Neural cell (in vitro differentiated cells): Measurements from ENCODE around the gene S1PR5. TPM values are rescaled to one million over a fixed set of nuclear protein-coding genes. Genes with fewer than 3 reads are reported as not detected.
A peak's percentile ranks its signal among the peaks of the same experiment; 100 is the strongest.

ENCODE experiments used
- H2AFZ ChIP-seq: fragments of 200-600, 300-800 bp; sonication (generic), shearing (Covaris generic); 2 replicates; pipeline ENCODE4 v1.6.0; 2014; ENCODE audit warnings: low read depth, mild to moderate bottlenecking, antibody characterized with exemption, low read length, moderate library complexity
- H3F3A ChIP-seq: fragments of 200-600 bp; shearing (Covaris generic); 2 replicates; pipeline ENCODE4 v1.6.1; 2016; ENCODE audit warnings: mild to moderate bottlenecking, moderate library complexity, mixed read lengths, antibody characterized with exemption, low read length; ENCODE audit not compliant: insufficient read depth, poor library complexity, severe bottlenecking
- H3K27ac ChIP-seq: fragments of 200-600, 300-800 bp; sonication (generic), shearing (Covaris generic); 2 replicates; pipeline ENCODE4 v1.5.1; 2014; ENCODE audit warnings: mild to moderate bottlenecking, low read length, moderate library complexity
- H3K27me3 ChIP-seq: fragments of 300-800, 200-600 bp; sonication (generic), shearing (Covaris generic); 2 replicates; pipeline ENCODE4 v1.6.0; 2014; ENCODE audit warnings: mild to moderate bottlenecking, low read depth, low read length, moderate library complexity; ENCODE audit not compliant: insufficient read depth
- H3K36me3 ChIP-seq: fragments of 300-800, 200-600 bp; sonication (generic), shearing (Covaris generic); 2 replicates; pipeline ENCODE4 v1.5.1; 2014; ENCODE audit warnings: mild to moderate bottlenecking, antibody characterized with exemption, low read length, moderate library complexity; ENCODE audit not compliant: insufficient read depth
- H3K4me2 ChIP-seq: fragments of 300-800, 200-600 bp; sonication (generic), shearing (Covaris generic); 2 replicates; pipeline ENCODE4 v1.6.0; 2014; ENCODE audit warnings: mild to moderate bottlenecking, low read length
- H3K4me3 ChIP-seq: fragments of 300-800, 200-600 bp; sonication (generic), shearing (Covaris generic); 2 replicates; pipeline ENCODE4 v1.5.1; 2014; ENCODE audit warnings: mild to moderate bottlenecking, low read length, moderate library complexity
- H3K79me2 ChIP-seq: fragments of 200-600 bp; shearing (Covaris generic); replicated peaks from 2 replicates; pipeline ENCODE4 v1.6.0; 2014; ENCODE audit warnings: mild to moderate bottlenecking, low read length, moderate library complexity; ENCODE audit not compliant: insufficient read depth
- H3K9ac ChIP-seq: fragments of 300-800, 200-600 bp; sonication (generic), shearing (Covaris generic); 2 replicates; pipeline ENCODE4 v1.6.1; 2016; ENCODE audit warnings: mild to moderate bottlenecking, low read length, mixed read lengths
- H3K9me2 ChIP-seq: fragments of 200-600 bp; shearing (Covaris generic); 2 replicates; pipeline ENCODE4 v1.6.1; 2016; ENCODE audit warnings: mild to moderate bottlenecking, low read length, mixed read lengths; ENCODE audit not compliant: insufficient read depth
- H3K9me3 ChIP-seq: fragments of 200-600, 300-800 bp; sonication (generic), shearing (Covaris generic); 2 replicates; pipeline ENCODE4 v1.6.1; 2016; ENCODE audit warnings: mild to moderate bottlenecking, mixed run types, low read length, moderate library complexity, mixed read lengths
- H4K20me1 ChIP-seq: fragments of 200-600 bp; shearing (Covaris generic); 2 replicates; pipeline ENCODE4 v1.6.1; 2016; ENCODE audit warnings: mild to moderate bottlenecking, mixed run types; ENCODE audit not compliant: insufficient read depth
- EP300 ChIP-seq: fragments of 450-650 bp; conservative IDR thresholded peaks from 2 replicates; pipeline ENCODE4 v1.6.1; 2014; ENCODE audit warnings: antibody characterized with exemption, mild to moderate bottlenecking, moderate library complexity; ENCODE audit not compliant: poor library complexity, severe bottlenecking
- EZH2 ChIP-seq: fragments of 200-600, 300-800 bp; shearing (Covaris generic), sonication (generic); IDR thresholded peaks from 2 replicates; pipeline ENCODE4 v1.6.1; 2014; ENCODE audit warnings: antibody characterized with exemption, low read length, borderline replicate concordance, mild to moderate bottlenecking; ENCODE audit not compliant: insufficient read depth, poor library complexity, severe bottlenecking
- MXI1 ChIP-seq: fragments of 450-650 bp; conservative IDR thresholded peaks from 2 replicates; pipeline ENCODE4 v1.6.1; 2014; ENCODE audit warnings: antibody characterized with exemption, mild to moderate bottlenecking; ENCODE audit not compliant: poor library complexity, severe bottlenecking
- POLR2AphosphoS5 ChIP-seq: IDR thresholded peaks from 2 replicates; pipeline ENCODE4 v1.6.1; 2012
- RAD21 ChIP-seq: fragments of 450-650 bp; conservative IDR thresholded peaks from 2 replicates; pipeline ENCODE4 v1.6.1; 2014; ENCODE audit warnings: antibody characterized with exemption, mild to moderate bottlenecking, moderate library complexity
- SMC3 ChIP-seq: fragments of 450-650 bp; conservative IDR thresholded peaks from 2 replicates; pipeline ENCODE4 v1.6.1; 2014; ENCODE audit warnings: antibody characterized with exemption, mild to moderate bottlenecking, moderate library complexity; ENCODE audit not compliant: poor library complexity
- TAF1 ChIP-seq: IDR thresholded peaks from 2 replicates; pipeline ENCODE4 v1.6.1; 2012; ENCODE audit warnings: low read depth
- polyA plus RNA-seq: library from polyadenylated mRNA; depleted of rRNA; stranded (reverse); fragments of >200 nt; gene quantifications from 2 replicates; pipeline ENCODE4 v1.2.3, GENCODE V29; 2014
- TF ChIP-seq, protein P1 (sequence below): fragments of 450-650 bp; IDR thresholded peaks from 2 replicates; pipeline ENCODE4 v1.5.1; 2014; ENCODE audit warnings: antibody characterized with exemption, mild to moderate bottlenecking, moderate library complexity; ENCODE audit not compliant: poor library complexity, severe bottlenecking
- TF ChIP-seq, protein P2 (sequence below): IDR thresholded peaks from 2 replicates; pipeline ENCODE4 v1.6.1; 2012; ENCODE audit warnings: borderline replicate concordance

S1PR5 gene
- polyA plus RNA-seq, 1 donor from 2014 or later = not detected

DNA sequence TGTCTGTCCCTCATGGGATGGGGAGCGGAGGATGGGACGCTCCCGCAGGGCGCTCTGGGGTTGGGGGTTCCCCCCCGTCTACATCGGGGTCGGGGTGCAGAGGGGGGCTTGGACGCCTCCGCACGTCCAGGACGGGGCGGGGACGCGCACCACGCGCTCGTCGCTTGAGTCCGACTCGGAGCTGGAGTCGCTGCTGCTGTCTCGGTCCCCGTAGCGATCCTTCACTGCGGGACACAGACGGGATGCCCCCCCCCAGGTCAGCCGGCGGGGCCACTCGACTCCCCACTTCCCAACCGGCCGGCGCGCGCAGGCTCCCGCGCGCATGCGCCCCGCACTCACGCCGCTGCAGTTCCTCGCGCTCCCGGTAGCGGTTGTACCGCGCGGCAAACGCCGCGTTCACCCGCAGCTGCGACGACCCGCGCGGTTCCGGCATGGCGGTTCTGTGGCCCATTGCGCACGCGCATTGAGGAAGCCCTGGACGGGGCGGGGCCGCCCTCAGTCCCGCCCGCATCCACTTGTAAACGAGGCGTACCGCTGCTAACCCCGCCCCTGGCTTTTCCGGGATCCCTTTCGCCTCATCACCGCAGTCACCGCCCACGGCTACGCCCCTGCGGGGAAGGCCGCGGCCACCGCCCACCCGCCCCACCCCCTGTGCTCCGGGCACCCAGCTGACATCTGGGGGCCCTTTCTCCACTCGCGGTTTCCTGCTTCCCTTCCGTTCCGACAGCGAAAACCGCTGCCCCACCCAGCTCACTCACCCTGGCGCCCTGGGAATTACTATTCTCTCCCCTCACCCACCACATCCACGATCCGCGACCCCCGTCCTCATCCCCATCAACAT lies 48.5 kb upstream of the S1PR5 start, which contains the start of gene KRI1:
KRI1 (minus strand) TSS at position 444 of the 841 bp plus-strand sequence; CDS start at position 433, 11 bp downstream.
- TF ChIP-seq SMC3 (peak; percentile 23), RAD21 (peak; percentile 52), EZH2 (no peak), MXI1 (peak; percentile 88), POLR2AphosphoS5 (no peak)
- TF ChIP-seq, protein P1, sequence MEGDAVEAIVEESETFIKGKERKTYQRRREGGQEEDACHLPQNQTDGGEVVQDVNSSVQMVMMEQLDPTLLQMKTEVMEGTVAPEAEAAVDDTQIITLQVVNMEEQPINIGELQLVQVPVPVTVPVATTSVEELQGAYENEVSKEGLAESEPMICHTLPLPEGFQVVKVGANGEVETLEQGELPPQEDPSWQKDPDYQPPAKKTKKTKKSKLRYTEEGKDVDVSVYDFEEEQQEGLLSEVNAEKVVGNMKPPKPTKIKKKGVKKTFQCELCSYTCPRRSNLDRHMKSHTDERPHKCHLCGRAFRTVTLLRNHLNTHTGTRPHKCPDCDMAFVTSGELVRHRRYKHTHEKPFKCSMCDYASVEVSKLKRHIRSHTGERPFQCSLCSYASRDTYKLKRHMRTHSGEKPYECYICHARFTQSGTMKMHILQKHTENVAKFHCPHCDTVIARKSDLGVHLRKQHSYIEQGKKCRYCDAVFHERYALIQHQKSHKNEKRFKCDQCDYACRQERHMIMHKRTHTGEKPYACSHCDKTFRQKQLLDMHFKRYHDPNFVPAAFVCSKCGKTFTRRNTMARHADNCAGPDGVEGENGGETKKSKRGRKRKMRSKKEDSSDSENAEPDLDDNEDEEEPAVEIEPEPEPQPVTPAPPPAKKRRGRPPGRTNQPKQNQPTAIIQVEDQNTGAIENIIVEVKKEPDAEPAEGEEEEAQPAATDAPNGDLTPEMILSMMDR = peak; percentile 86
- Histone ChIP-seq H3K4me3 (peak within 1 kb of the TSS; percentile 92), H3K9me2 (no peaks in the 10 kb centered on the region), H2AFZ (peak within 1 kb of the TSS; percentile 68), H3F3A (no peaks in the 10 kb centered on the region), H3K27ac (peak within 1 kb of the TSS; percentile 74), H3K27me3 (no peaks in the 10 kb centered on the region), H3K79me2 (peaks cover 19% of the 10 kb centered on the region), H4K20me1 (no peaks in the 10 kb centered on the region), H3K4me2 (peak within 1 kb of the TSS; percentile 91), H3K9me3 (no peaks in the 10 kb centered on the region), H3K36me3 (no peaks in the 10 kb centered on the region), H3K9ac (peak within 1 kb of the TSS; percentile 83)

GRCh38 chr19:10565028-10565566 lies 47.9 kb upstream of the S1PR5 start:
- Histone ChIP-seq H3K36me3 (no peaks in the 10 kb centered on the region), H3K4me2 (peak overlapping the region; percentile 63), H2AFZ (peak overlapping the region; percentile 68), H3K9me2 (no peaks in the 10 kb centered on the region), H3K79me2 (peaks cover 19% of the 10 kb centered on the region), H3K27ac (peak overlapping the region; percentile 74), H3K9ac (peak overlapping the region; percentile 83), H3F3A (no peaks in the 10 kb centered on the region), H3K9me3 (no peaks in the 10 kb centered on the region), H4K20me1 (no peaks in the 10 kb centered on the region), H3K27me3 (no peaks in the 10 kb centered on the region), H3K4me3 (peak overlapping the region; percentile 92)
- no peak for TF ChIP-seq POLR2AphosphoS5
- TF ChIP-seq, protein P1 = no peak
- TF ChIP-seq EZH2 = no peak
- TF ChIP-seq MXI1 = no peak
- no peak for TF ChIP-seq SMC3
- no peak for TF ChIP-seq TAF1
- TF ChIP-seq, protein P2, sequence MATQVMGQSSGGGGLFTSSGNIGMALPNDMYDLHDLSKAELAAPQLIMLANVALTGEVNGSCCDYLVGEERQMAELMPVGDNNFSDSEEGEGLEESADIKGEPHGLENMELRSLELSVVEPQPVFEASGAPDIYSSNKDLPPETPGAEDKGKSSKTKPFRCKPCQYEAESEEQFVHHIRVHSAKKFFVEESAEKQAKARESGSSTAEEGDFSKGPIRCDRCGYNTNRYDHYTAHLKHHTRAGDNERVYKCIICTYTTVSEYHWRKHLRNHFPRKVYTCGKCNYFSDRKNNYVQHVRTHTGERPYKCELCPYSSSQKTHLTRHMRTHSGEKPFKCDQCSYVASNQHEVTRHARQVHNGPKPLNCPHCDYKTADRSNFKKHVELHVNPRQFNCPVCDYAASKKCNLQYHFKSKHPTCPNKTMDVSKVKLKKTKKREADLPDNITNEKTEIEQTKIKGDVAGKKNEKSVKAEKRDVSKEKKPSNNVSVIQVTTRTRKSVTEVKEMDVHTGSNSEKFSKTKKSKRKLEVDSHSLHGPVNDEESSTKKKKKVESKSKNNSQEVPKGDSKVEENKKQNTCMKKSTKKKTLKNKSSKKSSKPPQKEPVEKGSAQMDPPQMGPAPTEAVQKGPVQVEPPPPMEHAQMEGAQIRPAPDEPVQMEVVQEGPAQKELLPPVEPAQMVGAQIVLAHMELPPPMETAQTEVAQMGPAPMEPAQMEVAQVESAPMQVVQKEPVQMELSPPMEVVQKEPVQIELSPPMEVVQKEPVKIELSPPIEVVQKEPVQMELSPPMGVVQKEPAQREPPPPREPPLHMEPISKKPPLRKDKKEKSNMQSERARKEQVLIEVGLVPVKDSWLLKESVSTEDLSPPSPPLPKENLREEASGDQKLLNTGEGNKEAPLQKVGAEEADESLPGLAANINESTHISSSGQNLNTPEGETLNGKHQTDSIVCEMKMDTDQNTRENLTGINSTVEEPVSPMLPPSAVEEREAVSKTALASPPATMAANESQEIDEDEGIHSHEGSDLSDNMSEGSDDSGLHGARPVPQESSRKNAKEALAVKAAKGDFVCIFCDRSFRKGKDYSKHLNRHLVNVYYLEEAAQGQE = no peak
- TF ChIP-seq EP300 = no peak
- TF ChIP-seq RAD21 = no peak
